GM12878 (cell line): ENCODE measurements around the gene LST1. TPM values are rescaled to one million over a fixed set of nuclear protein-coding genes. Genes with fewer than 3 reads are reported as not detected.

ENCODE experiments used
- ATF7 ChIP-seq: fragments of 450-650 bp; IDR thresholded peaks from 2 replicates; pipeline ENCODE4 v1.6.1; 2016; ENCODE audit warnings: low read depth, mild to moderate bottlenecking
- BMI1 ChIP-seq: fragments of 450-650 bp; IDR thresholded peaks from 2 replicates; pipeline ENCODE4 v1.6.1; 2016; ENCODE audit warnings: mild to moderate bottlenecking, moderate library complexity, borderline replicate concordance
- EZH2 ChIP-seq: IDR thresholded peaks from 2 replicates; pipeline ENCODE4 v1.6.1; 2012; ENCODE audit warnings: low read depth, mild to moderate bottlenecking, control low read depth, inconsistent platforms, low read length, borderline replicate concordance; ENCODE audit not compliant: control insufficient read depth
- FOXK2 ChIP-seq: fragments of 450-650 bp; IDR thresholded peaks from 2 replicates; pipeline ENCODE4 v1.6.1; 2017; ENCODE audit warnings: mild to moderate bottlenecking, moderate library complexity
- GABPA ChIP-seq: IDR thresholded peaks from 2 replicates; pipeline ENCODE4 v1.6.1; 2014; ENCODE audit warnings: antibody characterized with exemption, low read depth, mild to moderate bottlenecking, inconsistent platforms
- JUNB ChIP-seq: IDR thresholded peaks from 2 replicates; pipeline ENCODE4 v1.6.1; 2016; ENCODE audit warnings: antibody characterized with exemption, mild to moderate bottlenecking
- KAT2A ChIP-seq: conservative IDR thresholded peaks from 2 replicates; pipeline ENCODE4 v1.6.1; 2011; ENCODE audit warnings: low read depth, low read length; ENCODE audit not compliant: control insufficient read depth
- MXI1 ChIP-seq: fragments of 150-350 bp; IDR thresholded peaks from 2 replicates; pipeline ENCODE4 v1.6.1; 2011; ENCODE audit warnings: low read depth, mild to moderate bottlenecking, inconsistent platforms, low read length, improper control_type of control experiment
- MYB ChIP-seq: fragments of 150-350 bp; IDR thresholded peaks from 2 replicates; pipeline ENCODE4 v1.6.1; 2014; ENCODE audit warnings: mild to moderate bottlenecking, low read depth, low read length, borderline replicate concordance
- MYC ChIP-seq: IDR thresholded peaks from 2 replicates; pipeline ENCODE4 v1.6.1; 2011; ENCODE audit warnings: mild to moderate bottlenecking, low read length, moderate library complexity, inconsistent platforms; ENCODE audit not compliant: insufficient read depth, insufficient replicate concordance, insufficient read length, severe bottlenecking
- NR2C2 ChIP-seq: IDR thresholded peaks from 2 replicates; pipeline ENCODE4 v1.6.1; 2011; ENCODE audit warnings: borderline replicate concordance, low read depth; ENCODE audit not compliant: control insufficient read depth, insufficient read length
- PML ChIP-seq: IDR thresholded peaks from 2 replicates; pipeline ENCODE4 v1.6.1; 2012; ENCODE audit warnings: low read length, inconsistent platforms
- RB1 ChIP-seq: fragments of 450-650 bp; formaldehyde crosslinking; IDR thresholded peaks from 2 replicates; pipeline ENCODE4 v1.6.1; 2017; ENCODE audit warnings: mild to moderate bottlenecking, borderline replicate concordance
- RUNX3 ChIP-seq: IDR thresholded peaks from 2 replicates; pipeline ENCODE4 v1.6.1; 2012; ENCODE audit warnings: low read length, inconsistent platforms
- SMAD1 ChIP-seq: fragments of 450-650 bp; IDR thresholded peaks from 2 replicates; pipeline ENCODE4 v1.6.1; 2018; ENCODE audit warnings: mild to moderate bottlenecking, low read depth; ENCODE audit not compliant: partially characterized antibody
- SPI1 ChIP-seq: IDR thresholded peaks from 2 replicates; pipeline ENCODE4 v1.6.1; 2011; ENCODE audit warnings: low read depth, mild to moderate bottlenecking, low read length, moderate library complexity, borderline replicate concordance; ENCODE audit not compliant: insufficient read depth
- SREBF1 ChIP-seq: IDR thresholded peaks from 2 replicates; pipeline ENCODE4 v1.6.1; 2012; ENCODE audit warnings: mild to moderate bottlenecking, low read length
- ZNF384 ChIP-seq: IDR thresholded peaks from 2 replicates; pipeline ENCODE4 v1.6.1; 2012; ENCODE audit warnings: low read depth, mild to moderate bottlenecking, low read length, improper control_type of control experiment, borderline replicate concordance
- polyA plus RNA-seq, 11 experiments: library from polyadenylated mRNA; depleted of rRNA in 4 of 11; unstranded in 6 of 11; stranded (reverse) in 5 of 11; fragments of >200 nt; fragmentation: Nextera tagmentation in 4 of 11; fragmentation: Illumina TruSeq in 1 of 11; extraction: Ambion mirVana in 4 of 11; extraction: Trizol in 1 of 11; gene quantifications; 1 replicate in 1 of 11; 2 replicates in 10 of 11; pipeline versions ENCODE4 v1.2.1 to v1.2.3, GENCODE V29; 2011 to 2016; ENCODE audit warnings: inconsistent platforms in 2 of 11, missing spikeins in 2 of 11, low read depth in 1 of 11
- total RNA-seq, 4 experiments: library from RNA; depleted of rRNA in 3 of 4; stranded (reverse); fragments of >200 nt in 3 of 4; fragmentation: Illumina TruSeq in 1 of 4; extraction: Trizol in 1 of 4; gene quantifications; 2 replicates each; pipeline versions ENCODE4 v1.2.1 to v1.2.3, GENCODE V29; 2013 to 2021
- TF ChIP-seq, protein P1 (sequence below): fragments of 450-650 bp; IDR thresholded peaks from 2 replicates; pipeline ENCODE4 v1.6.1; 2017; ENCODE audit warnings: mild to moderate bottlenecking, moderate library complexity
- TF ChIP-seq, protein P2 (sequence below): fragments of 450-650 bp; formaldehyde crosslinking; IDR thresholded peaks from 2 replicates; pipeline ENCODE4 v1.5.0; 2022; ENCODE audit warnings: mild to moderate bottlenecking, missing genetic modification characterization
- TF ChIP-seq, protein P3 (sequence below): fragments of 450-650 bp; IDR thresholded peaks from 2 replicates; pipeline ENCODE4 v1.6.1; 2018; ENCODE audit warnings: borderline replicate concordance, mild to moderate bottlenecking; ENCODE audit not compliant: partially characterized antibody

The LST1 gene
- total and polyA plus RNA-seq, 10 of the 15 experiments (the other 5 are each of a cell fraction or from before 2014, with no cell fraction given), result 4.1 to 35.5 (median 16.4) TPM

DNA sequence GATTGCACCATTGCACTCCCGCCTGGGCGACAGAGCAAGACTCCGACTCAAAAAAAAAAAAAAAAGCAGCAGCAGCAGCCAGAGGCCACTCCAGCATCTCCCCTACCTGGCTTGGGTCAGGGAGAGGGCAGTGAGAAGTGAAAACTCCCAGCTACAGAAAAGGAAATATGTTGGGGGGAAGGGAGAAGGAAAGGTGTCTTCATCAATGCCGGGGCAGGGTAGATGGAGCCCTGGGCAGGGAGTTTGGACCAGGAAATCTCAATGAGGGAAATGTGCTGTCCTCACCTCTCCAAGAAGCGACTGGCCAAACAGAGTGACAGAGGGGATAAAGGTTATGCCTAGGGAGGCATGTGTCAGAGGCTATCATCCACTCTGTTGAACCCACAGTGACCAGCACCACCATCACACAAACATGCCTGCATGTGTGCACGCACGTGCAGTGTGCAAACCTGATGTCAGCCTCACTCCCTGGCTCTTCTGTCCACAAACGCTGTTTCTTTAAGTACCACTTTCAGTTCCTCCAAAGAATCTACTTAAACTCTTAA lies 28.1 kb downstream of the LST1 start (continued):
- TF ChIP-seq, protein P1, sequence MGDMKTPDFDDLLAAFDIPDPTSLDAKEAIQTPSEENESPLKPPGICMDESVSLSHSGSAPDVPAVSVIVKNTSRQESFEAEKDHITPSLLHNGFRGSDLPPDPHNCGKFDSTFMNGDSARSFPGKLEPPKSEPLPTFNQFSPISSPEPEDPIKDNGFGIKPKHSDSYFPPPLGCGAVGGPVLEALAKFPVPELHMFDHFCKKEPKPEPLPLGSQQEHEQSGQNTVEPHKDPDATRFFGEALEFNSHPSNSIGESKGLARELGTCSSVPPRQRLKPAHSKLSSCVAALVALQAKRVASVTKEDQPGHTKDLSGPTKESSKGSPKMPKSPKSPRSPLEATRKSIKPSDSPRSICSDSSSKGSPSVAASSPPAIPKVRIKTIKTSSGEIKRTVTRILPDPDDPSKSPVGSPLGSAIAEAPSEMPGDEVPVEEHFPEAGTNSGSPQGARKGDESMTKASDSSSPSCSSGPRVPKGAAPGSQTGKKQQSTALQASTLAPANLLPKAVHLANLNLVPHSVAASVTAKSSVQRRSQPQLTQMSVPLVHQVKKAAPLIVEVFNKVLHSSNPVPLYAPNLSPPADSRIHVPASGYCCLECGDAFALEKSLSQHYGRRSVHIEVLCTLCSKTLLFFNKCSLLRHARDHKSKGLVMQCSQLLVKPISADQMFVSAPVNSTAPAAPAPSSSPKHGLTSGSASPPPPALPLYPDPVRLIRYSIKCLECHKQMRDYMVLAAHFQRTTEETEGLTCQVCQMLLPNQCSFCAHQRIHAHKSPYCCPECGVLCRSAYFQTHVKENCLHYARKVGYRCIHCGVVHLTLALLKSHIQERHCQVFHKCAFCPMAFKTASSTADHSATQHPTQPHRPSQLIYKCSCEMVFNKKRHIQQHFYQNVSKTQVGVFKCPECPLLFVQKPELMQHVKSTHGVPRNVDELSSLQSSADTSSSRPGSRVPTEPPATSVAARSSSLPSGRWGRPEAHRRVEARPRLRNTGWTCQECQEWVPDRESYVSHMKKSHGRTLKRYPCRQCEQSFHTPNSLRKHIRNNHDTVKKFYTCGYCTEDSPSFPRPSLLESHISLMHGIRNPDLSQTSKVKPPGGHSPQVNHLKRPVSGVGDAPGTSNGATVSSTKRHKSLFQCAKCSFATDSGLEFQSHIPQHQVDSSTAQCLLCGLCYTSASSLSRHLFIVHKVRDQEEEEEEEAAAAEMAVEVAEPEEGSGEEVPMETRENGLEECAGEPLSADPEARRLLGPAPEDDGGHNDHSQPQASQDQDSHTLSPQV, result no peak
- TF ChIP-seq MXI1 (no peak), JUNB (no peak), PML (no peak), MYC (no peak), ZNF384 (no peak), BMI1 (no peak), RUNX3 (0 out of 2 replicates have a peak, but pooled peaks have one; percentile 24), MYB (no peak), NR2C2 (no peak), GABPA (no peak), SPI1 (peak; percentile 91), KAT2A (no peak), RB1 (no peak), ATF7 (peak; percentile 43; the same call in 1 of the 2 replicates), EZH2 (no peak), FOXK2 (no peak), SREBF1 (no peak), SMAD1 (no peak)
- TF ChIP-seq, protein P2, sequence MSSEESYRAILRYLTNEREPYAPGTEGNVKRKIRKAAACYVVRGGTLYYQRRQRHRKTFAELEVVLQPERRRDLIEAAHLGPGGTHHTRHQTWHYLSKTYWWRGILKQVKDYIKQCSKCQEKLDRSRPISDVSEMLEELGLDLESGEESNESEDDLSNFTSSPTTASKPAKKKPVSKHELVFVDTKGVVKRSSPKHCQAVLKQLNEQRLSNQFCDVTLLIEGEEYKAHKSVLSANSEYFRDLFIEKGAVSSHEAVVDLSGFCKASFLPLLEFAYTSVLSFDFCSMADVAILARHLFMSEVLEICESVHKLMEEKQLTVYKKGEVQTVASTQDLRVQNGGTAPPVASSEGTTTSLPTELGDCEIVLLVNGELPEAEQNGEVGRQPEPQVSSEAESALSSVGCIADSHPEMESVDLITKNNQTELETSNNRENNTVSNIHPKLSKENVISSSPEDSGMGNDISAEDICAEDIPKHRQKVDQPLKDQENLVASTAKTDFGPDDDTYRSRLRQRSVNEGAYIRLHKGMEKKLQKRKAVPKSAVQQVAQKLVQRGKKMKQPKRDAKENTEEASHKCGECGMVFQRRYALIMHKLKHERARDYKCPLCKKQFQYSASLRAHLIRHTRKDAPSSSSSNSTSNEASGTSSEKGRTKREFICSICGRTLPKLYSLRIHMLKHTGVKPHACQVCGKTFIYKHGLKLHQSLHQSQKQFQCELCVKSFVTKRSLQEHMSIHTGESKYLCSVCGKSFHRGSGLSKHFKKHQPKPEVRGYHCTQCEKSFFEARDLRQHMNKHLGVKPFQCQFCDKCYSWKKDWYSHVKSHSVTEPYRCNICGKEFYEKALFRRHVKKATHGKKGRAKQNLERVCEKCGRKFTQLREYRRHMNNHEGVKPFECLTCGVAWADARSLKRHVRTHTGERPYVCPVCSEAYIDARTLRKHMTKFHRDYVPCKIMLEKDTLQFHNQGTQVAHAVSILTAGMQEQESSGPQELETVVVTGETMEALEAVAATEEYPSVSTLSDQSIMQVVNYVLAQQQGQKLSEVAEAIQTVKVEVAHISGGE (CRISPR knock-in tag), result no peak
- TF ChIP-seq, protein P3, sequence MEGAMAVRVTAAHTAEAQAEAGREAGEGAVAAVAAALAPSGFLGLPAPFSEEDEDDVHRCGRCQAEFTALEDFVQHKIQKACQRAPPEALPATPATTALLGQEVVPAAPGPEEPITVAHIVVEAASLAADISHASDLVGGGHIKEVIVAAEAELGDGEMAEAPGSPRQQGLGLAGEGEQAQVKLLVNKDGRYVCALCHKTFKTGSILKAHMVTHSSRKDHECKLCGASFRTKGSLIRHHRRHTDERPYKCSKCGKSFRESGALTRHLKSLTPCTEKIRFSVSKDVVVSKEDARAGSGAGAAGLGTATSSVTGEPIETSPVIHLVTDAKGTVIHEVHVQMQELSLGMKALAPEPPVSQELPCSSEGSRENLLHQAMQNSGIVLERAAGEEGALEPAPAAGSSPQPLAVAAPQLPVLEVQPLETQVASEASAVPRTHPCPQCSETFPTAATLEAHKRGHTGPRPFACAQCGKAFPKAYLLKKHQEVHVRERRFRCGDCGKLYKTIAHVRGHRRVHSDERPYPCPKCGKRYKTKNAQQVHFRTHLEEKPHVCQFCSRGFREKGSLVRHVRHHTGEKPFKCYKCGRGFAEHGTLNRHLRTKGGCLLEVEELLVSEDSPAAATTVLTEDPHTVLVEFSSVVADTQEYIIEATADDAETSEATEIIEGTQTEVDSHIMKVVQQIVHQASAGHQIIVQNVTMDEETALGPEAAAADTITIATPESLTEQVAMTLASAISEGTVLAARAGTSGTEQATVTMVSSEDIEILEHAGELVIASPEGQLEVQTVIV, result no peak
